HepG2 (cell line): ENCODE measurements around the gene SREBF1. TPM values are rescaled to one million over a fixed set of nuclear protein-coding genes. Genes with fewer than 3 reads are reported as not detected.

Experiments
- BCLAF1 ChIP-seq: fragments of 450-650 bp; IDR thresholded peaks from 2 replicates; pipeline ENCODE4 v1.6.1; 2017; ENCODE audit warnings: mild to moderate bottlenecking
- FUBP1 ChIP-seq: sonication (generic); formaldehyde crosslinking; IDR thresholded peaks from 2 replicates; pipeline ENCODE4 v1.5.1; 2020; ENCODE audit warnings: missing genetic modification reagents, mild to moderate bottlenecking, borderline replicate concordance
- HNF4A ChIP-seq: sonication (generic); formaldehyde crosslinking; IDR thresholded peaks from 2 replicates; pipeline ENCODE4 v1.4.0; 2020; ENCODE audit warnings: missing genetic modification reagents
- HNRNPL ChIP-seq: fragments of 200-400 bp; formaldehyde crosslinking; IDR thresholded peaks from 2 replicates; pipeline ENCODE4 v1.6.1; 2017; ENCODE audit warnings: mild to moderate bottlenecking, low read depth, low read length
- KDM2A ChIP-seq: sonication (generic); formaldehyde crosslinking; IDR thresholded peaks from 2 replicates; pipeline ENCODE4 v1.4.0; 2020; ENCODE audit warnings: low read depth, missing genetic modification reagents, borderline replicate concordance
- RAD51 ChIP-seq: fragments of 450-650 bp; IDR thresholded peaks from 2 replicates; pipeline ENCODE4 v1.6.1; 2016; ENCODE audit warnings: borderline replicate concordance
- RBM39 ChIP-seq: fragments of 200-400 bp; formaldehyde crosslinking; IDR thresholded peaks from one replicate; pipeline ENCODE4 v1.6.1; 2018; ENCODE audit warnings: antibody characterized with exemption, mild to moderate bottlenecking, low read depth, low read length; ENCODE audit not compliant: poor library complexity, severe bottlenecking
- TERF1 ChIP-seq: sonication (generic); formaldehyde crosslinking; IDR thresholded peaks from 2 replicates; pipeline ENCODE4 v1.8.0; 2022; ENCODE audit warnings: mild to moderate bottlenecking, missing genetic modification reagents, moderate library complexity
- THAP9 ChIP-seq: sonication (generic); formaldehyde crosslinking; IDR thresholded peaks from 2 replicates; pipeline ENCODE4; 2020; ENCODE audit warnings: missing genetic modification reagents, mild to moderate bottlenecking, borderline replicate concordance
- USF2 ChIP-seq, 2 experiments: sonication (generic) in 1 of 2; formaldehyde crosslinking in 1 of 2; IDR thresholded peaks; 2 replicates each; pipeline versions ENCODE4 v1.5.1 to v1.6.1; 2011 to 2020; ENCODE audit warnings: borderline replicate concordance in 1 of 2, low read depth in 1 of 2, low read length in 1 of 2, mild to moderate bottlenecking in 1 of 2, missing genetic modification reagents in 1 of 2, moderate library complexity in 1 of 2
- ZNF496 ChIP-seq: sonication (generic); formaldehyde crosslinking; IDR thresholded peaks from 2 replicates; pipeline ENCODE4 v1.8.1; 2023; ENCODE audit warnings: mild to moderate bottlenecking, moderate library complexity, missing genetic modification reagents; ENCODE audit not compliant: insufficient replicate concordance
- ZSCAN5A ChIP-seq: sonication (generic); formaldehyde crosslinking; IDR thresholded peaks from 2 replicates; pipeline ENCODE4 v1.8.0; 2022; ENCODE audit warnings: mild to moderate bottlenecking, missing genetic modification reagents, borderline replicate concordance
- polyA plus RNA-seq, 8 experiments: library from polyadenylated mRNA; depleted of rRNA in 3 of 8; stranded (reverse) in 7 of 8; unstranded in 1 of 8; fragments of >200 nt; fragmentation: Illumina TruSeq in 4 of 8; extraction: Trizol in 4 of 8; gene quantifications; 2 replicates each; pipeline versions ENCODE4 v1.2.1 to v1.2.3, GENCODE V29; 2011 to 2016; ENCODE audit warnings: low read depth in 4 of 8, missing spikeins in 1 of 8, mixed read lengths in 1 of 8; ENCODE audit not compliant: insufficient read depth in 1 of 8
- total RNA-seq, 5 experiments: library from RNA; depleted of rRNA; stranded (reverse); fragments of >200 nt; fragmentation: Illumina TruSeq; extraction: Trizol; gene quantifications; 2 replicates each; pipeline ENCODE4 v1.2.3, GENCODE V29; 2016; ENCODE audit warnings: low read depth in 1 of 5

SREBF1 gene
- total and polyA plus RNA-seq, 2 of the 13 experiments (the other 11 are each of a cell fraction or from before 2014, with no cell fraction given), result 34.3 to 38.0 TPM

- TF ChIP-seq BCLAF1 (no peak), THAP9 (CRISPR knock-in tag) (no peak), TERF1 (CRISPR knock-in tag) (no peak), RAD51 (no peak), ZNF496 (CRISPR knock-in tag) (no peak), ZSCAN5A (CRISPR knock-in tag) (no peak), HNRNPL (no peak), HNF4A (peak; percentile 37; the same call in 1 of the 2 replicates), RBM39 (no peak), KDM2A (no peak; the same call in 1 of the 2 replicates), USF2 (IDR thresholded peaks at IDR 0.05; ENCODE audit: low read depth, low read length) (no peak), USF2 (CRISPR knock-in tag; IDR thresholded peaks at IDR 0.05; ENCODE audit: borderline replicate concordance) (0 out of 2 replicates have a peak, but pooled peaks have one; percentile 23), FUBP1 (CRISPR knock-in tag) (no peak)
Observed at GRCh38 chr17:17823433-17824118, 13.2 kb downstream of the SREBF1 start (continued).
